Osteocyte (in vitro differentiated cells): Measurements from ENCODE around the gene SLC2A4. TPM values are rescaled to one million over a fixed set of nuclear protein-coding genes. Genes with fewer than 3 reads are reported as not detected.
"Not testable (repeated sequence)": the region's sequence is repeated elsewhere in the genome, so short reads cannot be mapped to it uniquely, and the experiment has no call there.

Experiments used
- DNase-seq: peaks from one replicate; pipeline ENCODE4 v3.0.0; 2021; ENCODE audit warnings: mixed read lengths; ENCODE audit not compliant: unreplicated experiment; ENCODE audit errors: extremely low spot score
- H3K27ac Mint-ChIP-seq: one replicate; pipeline ENCODE4 v1.8.0; 2021; ENCODE audit warnings: mild to moderate bottlenecking, mixed read lengths; ENCODE audit not compliant: unreplicated experiment
- H3K27me3 Mint-ChIP-seq: one replicate; pipeline ENCODE4 v1.8.0; 2021; ENCODE audit warnings: mixed read lengths; ENCODE audit not compliant: unreplicated experiment
- H3K36me3 Mint-ChIP-seq: one replicate; pipeline ENCODE4 v1.8.0; 2021; ENCODE audit warnings: mixed read lengths; ENCODE audit not compliant: unreplicated experiment
- H3K4me1 Mint-ChIP-seq: one replicate; pipeline ENCODE4 v1.8.0; 2021; ENCODE audit warnings: mixed read lengths; ENCODE audit not compliant: unreplicated experiment
- H3K4me3 Mint-ChIP-seq: one replicate; pipeline ENCODE4 v1.8.0; 2021; ENCODE audit warnings: mild to moderate bottlenecking, moderate library complexity, mixed read lengths; ENCODE audit not compliant: unreplicated experiment
- H3K9me3 Mint-ChIP-seq: one replicate; pipeline ENCODE4 v1.8.0; 2021; ENCODE audit warnings: mixed read lengths; ENCODE audit not compliant: unreplicated experiment
- total RNA-seq: library from RNA; stranded (reverse); gene quantifications from 2 replicates; pipeline ENCODE4 v1.2.1, GENCODE V29; 2021
- TF ChIP-seq, protein P1 (sequence below): fragments of 200-600 bp; sonication (generic); IDR thresholded peaks from 2 replicates; pipeline ENCODE4 v1.5.0; 2021; ENCODE audit warnings: antibody characterized with exemption, mild to moderate bottlenecking, moderate library complexity

The SLC2A4 gene
- total RNA-seq, 1 donor from 2014 or later: 0.59 TPM

DNA sequence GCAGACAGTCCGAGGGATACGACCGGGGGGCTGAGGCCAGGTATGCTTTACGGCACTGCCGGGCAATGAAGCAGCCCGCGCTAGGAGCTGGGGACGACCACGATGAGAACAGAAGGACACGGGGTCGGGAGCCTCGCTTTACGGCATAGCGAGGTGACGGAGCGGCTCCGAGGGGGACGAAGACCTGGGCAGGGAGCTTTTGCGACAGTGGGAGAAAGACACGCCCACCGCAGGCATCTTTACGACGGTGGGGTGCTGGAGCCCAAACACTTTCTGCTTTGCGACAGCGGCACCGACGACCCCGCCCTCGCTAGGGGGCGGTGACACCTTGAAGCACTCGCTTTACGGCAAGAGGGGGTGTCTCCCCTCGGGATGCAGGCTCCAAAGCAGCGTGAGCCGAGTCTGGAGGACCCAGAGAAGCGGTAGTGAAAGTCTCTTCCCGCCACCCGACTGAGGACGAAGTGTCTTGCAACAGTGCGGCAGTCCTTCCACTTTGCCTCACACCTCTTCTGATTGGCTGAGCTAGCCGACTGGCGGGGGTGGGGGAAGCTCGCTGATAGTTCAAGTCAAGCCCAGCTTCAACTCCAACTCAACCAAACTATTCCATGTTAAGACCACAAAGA is 48.0 kb downstream of the SLC2A4 start:
- H3K27ac Mint-ChIP-seq: peak overlapping the region; percentile 91
- H3K4me1 Mint-ChIP-seq: peaks cover 15% of the 10 kb centered on the region
- DNase-seq: peak; percentile 99
- TF ChIP-seq, protein P1, sequence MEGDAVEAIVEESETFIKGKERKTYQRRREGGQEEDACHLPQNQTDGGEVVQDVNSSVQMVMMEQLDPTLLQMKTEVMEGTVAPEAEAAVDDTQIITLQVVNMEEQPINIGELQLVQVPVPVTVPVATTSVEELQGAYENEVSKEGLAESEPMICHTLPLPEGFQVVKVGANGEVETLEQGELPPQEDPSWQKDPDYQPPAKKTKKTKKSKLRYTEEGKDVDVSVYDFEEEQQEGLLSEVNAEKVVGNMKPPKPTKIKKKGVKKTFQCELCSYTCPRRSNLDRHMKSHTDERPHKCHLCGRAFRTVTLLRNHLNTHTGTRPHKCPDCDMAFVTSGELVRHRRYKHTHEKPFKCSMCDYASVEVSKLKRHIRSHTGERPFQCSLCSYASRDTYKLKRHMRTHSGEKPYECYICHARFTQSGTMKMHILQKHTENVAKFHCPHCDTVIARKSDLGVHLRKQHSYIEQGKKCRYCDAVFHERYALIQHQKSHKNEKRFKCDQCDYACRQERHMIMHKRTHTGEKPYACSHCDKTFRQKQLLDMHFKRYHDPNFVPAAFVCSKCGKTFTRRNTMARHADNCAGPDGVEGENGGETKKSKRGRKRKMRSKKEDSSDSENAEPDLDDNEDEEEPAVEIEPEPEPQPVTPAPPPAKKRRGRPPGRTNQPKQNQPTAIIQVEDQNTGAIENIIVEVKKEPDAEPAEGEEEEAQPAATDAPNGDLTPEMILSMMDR: peak; percentile 31
- H3K36me3 Mint-ChIP-seq: peaks cover 1% of the 10 kb centered on the region
- H3K27me3 Mint-ChIP-seq: no peaks in the 10 kb centered on the region
- H3K9me3 Mint-ChIP-seq: no peaks in the 10 kb centered on the region
- peak overlapping the region; percentile 86 for H3K4me3 Mint-ChIP-seq

DNA sequence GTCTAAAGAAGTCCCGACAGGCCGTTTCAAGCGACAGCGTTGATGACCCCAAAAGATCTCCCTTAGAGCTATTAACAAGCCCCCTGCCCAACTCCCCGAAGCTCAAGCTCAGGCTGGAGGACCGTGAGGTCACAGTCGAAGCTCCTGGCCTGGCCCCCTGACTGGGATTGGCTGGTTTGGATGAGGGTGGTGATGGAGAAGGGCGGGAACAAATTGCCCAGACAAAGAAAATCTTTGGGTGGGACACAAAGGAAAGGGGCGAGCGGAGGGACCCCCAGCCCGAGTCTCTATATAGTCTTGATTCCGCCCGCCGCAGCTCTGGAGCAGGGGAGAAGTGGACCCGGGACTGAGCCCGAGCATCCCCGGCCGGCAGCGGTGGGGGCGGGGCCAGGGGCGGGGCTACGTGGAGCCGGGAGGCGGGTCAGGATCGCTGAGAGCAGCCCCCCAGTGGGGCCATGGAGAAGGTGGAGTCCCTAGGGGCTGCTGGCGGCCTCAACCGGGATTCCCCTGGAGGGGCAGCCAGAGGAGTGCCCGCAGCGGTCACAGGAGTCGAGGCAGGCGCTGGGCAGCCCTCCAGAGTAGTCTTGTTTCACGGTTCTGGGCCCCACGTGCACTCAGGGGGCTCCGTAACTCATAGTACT is 48.6 kb downstream of the SLC2A4 start:
- no peak for DNase-seq
- peaks cover 15% of the 10 kb centered on the region for H3K4me1 Mint-ChIP-seq

DNA sequence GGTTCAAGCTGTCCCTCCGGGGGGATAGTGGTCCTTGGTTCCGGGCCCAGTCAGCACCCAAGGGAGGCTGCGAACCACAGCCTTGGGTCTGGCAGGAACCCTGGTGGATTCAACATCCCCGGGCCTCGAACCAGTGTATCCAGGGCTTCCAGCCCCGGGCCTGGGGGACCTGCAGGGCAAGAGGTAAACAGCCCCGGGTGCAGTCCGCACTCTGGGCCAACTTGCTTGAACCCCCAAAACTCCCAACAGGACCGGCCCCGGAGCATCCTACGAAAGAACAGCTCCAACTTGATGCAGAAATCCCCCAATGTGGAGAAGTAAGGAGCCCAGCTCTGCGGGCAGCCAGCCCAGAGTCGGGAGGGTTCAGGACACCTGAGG is 49.1 kb downstream of the SLC2A4 start:
- H3K27ac Mint-ChIP-seq: no peak overlapping the region

More for the DNA sequence above, 48.6 kb downstream of the SLC2A4 start:
- Mint-ChIP-seq H3K4me3 (peak overlapping the region; percentile 86), H3K27ac (peak overlapping the region; percentile 91), H3K27me3 (no peaks in the 10 kb centered on the region), H3K36me3 (no peaks in the 10 kb centered on the region), H3K9me3 (no peaks in the 10 kb centered on the region)
- TF ChIP-seq, protein P1: no peak

DNA sequence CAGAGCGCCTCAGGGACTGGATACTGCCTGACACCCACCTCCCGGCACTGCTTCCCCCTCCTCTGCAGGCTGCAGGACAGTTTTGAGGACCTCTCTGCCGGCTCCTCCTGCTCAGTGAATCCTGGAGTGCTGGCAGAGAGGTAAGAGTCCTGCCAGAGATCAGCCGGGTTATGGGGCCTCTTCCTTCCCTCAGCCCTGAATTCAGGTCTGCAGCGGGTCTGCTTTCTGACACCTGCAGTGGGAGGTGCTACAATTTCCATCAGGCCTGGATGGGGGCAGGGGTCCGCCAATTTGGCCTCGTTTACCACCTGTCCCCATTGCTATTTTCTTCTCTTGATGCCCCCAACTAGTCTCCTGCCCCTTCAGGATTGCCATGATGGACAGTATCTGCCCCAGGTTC is 50.6 kb downstream of the SLC2A4 start:
- peak overlapping the region; percentile 12 for H3K4me3 Mint-ChIP-seq
- H3K9me3 Mint-ChIP-seq: no peaks in the 10 kb centered on the region
- no peak overlapping the region for H3K27ac Mint-ChIP-seq
- no peaks in the 10 kb centered on the region for H3K27me3 Mint-ChIP-seq
- H3K36me3 Mint-ChIP-seq: no peaks in the 10 kb centered on the region
- DNase-seq: no peak
- TF ChIP-seq, protein P1: no peak
- peaks cover 15% of the 10 kb centered on the region for H3K4me1 Mint-ChIP-seq

More for the DNA sequence above, 49.1 kb downstream of the SLC2A4 start:
- Mint-ChIP-seq H3K36me3 (no peaks in the 10 kb centered on the region), H3K27me3 (no peaks in the 10 kb centered on the region), H3K4me3 (peak overlapping the region; percentile 86), H3K4me1 (peaks cover 15% of the 10 kb centered on the region), H3K9me3 (no peaks in the 10 kb centered on the region)
- TF ChIP-seq, protein P1: no peak
- DNase-seq: no peak

DNA sequence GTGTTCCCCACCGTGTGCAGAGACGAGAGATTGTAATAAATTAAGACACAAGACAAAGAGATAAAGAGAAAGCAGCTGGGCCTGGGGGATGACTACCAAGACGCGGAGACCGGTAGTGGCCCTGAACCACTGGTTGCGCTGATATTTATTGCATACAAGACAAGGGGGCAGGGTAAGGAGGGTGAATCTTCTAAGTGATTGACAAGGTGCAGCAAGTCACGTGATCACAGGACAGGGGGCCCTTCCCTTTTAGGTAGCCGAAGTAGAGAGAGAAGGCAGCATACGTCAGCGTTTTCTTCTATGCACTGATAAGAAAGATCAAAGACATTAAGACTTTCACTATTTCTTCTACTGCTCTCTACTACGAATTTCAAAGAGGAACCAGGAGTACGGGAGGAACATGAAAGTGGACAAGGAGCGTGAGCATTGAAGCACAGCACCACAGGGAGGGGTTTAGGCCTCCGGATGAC is 51.1 kb downstream of the SLC2A4 start:
- not testable (repeated sequence) for H3K27me3 Mint-ChIP-seq, H3K9me3 Mint-ChIP-seq, H3K4me3 Mint-ChIP-seq, H3K27ac Mint-ChIP-seq, DNase-seq, H3K36me3 Mint-ChIP-seq
- peaks cover 14% of the 10 kb centered on the region for H3K4me1 Mint-ChIP-seq
